Measurements from ENCODE around the gene RBM23.
"Not testable (repeated sequence)": the region's sequence is repeated elsewhere in the genome, so short reads cannot be mapped to it uniquely, and the experiment has no call there.

The RBM23 gene
- total RNA-seq = 90.3 to 132 reads per million in 2 donors

DNA sequence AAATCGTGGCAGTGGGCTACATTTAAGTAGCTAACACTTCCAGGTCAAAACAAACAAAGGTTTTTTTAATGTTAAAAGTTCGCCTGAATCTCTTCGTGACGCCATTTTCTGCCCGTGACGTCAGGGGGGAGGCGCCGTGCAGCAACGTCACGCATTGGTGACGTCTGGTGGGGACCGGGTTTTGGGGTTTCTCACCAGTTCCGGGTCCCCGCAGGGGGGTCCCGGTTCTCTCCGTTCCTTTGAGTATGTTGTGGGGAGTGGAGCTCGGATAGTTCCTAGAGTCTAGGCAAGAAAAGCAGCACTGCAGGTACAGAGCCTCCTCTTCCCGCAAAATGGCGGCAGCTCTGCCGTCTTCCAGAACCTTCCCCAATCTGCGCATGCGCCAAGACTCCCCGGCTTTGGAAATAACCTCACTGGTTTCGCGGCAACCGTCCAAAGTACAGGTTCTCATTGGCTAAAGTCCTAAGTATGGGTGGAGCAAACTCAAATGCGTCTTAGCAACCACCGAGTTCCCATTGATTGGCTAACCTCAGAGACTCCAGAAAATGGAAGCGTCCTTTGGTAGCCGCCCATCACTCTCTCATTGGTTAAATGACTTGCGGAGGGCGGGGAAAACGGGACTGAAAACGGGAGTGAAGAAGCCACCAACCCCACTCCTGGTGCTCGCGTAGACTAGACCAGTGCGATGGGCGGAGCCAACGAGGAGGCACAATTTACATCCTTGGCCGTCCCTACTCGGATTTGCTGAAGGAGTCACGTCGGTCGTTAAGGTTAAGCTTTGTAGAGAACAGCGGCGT is at the start of gene RBM23:
TSS of gene RBM23 (minus strand) at position 346 of the 797 bp plus-strand sequence.
- DNase-seq = peak; percentile 100

DNA sequence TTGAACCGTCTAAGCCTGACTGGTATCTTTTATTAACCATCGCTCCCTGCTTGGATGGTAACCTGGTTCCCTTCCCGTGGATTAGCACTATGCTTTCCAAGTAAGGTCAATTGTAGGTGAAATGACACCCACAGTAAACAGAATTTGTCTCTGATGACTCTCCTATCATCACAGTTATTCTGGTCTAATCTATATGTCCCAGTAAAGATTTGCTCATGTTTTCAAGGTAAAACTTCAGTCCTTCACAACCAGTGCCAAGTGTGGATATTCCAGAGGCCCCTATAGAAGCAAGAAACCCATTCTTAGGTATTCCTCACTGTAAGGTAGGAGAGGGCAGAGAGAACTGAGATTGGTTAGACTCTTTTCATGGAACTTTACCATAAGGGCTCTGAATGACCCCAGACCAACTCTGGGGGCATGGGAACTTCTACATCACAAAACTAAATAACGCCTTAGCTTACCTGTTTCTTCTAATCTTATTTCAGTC is 47.9 kb upstream of the RBM23 start:
- no peak for DNase-seq

DNA sequence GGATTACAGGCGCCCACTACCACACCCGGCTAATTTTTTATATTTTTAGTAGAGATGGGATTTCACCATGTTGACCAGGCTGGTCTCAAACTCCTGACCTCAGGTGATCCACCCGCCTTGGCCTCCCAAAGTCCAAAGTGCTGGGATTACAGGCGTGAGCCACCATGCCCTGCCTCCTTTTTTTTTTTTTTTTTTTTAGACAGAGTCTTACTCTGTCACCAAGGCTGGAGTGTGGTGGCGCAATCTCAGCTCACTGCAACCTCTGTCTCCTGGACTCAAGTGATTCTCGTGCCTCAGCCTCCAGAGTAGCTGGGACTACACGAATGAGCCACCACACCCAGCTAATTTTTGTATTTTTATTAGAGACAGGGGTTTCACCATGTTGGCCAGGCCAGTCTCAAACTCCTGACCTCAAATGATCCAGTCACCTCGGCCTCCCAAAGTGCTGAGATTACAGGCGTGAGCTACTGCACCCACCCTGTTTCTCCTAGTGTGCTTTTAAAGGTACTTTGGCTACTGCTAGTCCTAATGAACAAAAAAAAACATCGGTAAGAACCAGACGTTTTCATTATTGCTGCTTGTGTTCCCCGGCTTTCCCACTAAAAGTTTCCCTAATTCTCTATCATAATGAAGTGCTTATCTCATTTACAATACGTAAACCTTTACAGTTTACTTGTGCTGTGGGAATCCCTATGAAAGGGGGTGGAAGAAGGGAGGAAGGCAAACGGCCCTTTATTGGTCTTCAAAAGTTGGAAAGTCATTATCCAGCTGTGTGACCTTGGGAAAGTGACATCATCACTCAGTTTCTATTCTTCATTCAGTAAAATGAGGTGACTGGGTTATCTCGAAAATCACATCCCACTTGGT is 47.2 kb upstream of the RBM23 start:
- DNase-seq = not testable (repeated sequence)

DNA sequence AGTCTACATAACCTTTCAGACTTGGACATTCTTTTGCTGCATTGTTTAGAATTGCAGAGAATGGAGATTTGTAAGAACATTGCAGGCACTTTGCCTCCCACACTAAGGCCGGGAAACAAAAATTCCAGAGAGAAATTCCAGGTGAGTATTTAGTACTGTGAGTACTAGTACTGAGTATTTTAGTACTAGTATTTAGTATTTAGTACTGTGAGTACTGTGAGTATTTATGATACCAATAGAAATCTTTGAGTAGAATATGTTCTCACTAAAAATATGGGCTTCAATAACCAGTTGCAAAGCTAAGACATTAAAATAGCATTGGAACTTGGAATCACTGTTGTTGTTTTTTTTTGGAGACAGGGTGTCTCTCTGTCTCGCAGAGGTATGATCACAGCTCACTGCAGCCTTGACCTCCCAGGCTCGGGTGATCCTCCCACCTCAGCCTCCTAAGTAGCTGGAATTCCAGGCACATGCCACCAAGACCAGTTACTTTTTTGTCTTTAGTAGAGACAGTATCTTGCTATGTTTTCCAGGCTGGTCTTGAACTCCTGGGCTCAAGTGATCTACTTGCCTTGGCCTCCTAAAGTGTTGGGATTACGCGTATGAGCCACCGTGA is 43.2 kb upstream of the RBM23 start:
- DNase-seq = no peak

DNA sequence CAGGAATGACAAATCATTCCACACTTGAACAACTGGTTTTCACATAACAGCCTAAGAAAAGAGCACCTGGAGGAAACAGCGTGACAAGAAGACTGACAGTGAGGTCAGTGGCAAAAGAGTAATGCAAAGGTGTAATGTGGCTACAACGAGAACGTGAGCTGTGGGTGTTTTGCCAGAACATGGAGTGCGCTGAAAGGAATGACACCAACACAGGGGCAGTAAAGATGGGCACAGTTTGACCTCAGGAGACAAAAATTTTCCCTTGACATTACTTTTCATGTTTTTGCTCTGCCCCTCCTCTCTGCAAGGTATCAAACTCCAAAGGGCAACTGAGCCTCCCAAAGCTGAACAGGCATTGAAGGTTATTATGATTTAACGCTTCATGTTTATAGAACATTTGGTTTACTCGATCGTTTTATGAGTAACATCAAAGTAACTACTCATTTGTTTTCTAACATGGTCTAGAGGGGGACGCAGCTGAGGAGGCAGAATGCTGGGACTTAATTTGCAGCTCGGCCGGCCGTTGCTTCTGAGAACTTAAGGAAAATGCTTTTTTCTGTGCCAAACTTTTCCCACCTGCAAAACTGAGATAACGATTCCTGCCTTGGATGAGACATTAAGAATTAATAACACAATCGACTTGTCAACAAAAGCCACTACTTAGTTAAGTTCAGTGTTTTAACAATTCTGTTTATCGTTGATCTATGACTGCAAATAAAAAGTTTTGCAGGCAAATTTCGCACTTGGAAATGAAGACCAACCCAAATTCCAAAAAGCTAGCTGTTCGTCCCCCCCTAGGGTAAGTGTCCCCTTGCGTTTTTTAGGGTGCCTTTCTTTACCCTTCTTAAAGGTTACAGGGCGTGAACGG is 37.0 kb upstream of the RBM23 start:
- no peak for DNase-seq

DNA sequence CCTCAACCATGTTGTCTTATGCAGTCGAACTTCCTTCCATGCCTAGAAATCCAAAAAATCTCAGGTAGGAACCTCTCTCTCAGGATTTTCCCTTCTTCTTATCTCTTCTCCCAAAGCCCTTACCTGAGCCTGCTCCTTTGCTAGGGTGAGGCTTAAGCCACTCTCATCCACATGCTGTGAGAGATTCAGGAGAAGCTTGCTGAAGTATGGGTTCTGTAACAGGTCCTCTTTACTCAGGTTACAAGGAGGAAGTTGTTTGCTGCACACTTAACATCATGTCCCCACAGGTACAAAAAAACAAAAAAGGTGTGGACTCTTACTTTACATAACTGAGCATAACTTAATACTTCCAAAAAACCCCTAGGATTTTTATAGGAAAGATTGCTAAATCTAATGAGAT is 33.5 kb upstream of the RBM23 start:
- DNase-seq = no peak

DNA sequence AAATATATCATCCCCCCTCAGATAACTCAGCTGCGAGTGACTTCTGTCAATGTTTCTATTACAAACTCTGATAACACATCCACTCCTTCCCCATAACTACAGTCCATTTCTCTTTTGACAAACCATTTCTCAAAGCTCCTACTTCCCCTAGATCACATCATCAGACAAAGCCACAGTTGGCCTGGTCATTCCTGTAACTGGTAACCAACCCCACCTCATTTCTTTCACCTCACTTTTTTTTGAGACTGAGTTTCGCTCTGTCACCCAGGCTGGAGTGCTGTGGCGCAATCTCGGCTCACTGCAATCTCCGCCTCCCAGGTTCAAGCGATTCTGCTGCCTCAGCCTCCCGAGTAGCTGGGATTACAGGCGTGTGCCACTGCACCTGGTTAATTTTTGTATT is 32.8 kb upstream of the RBM23 start:
- not testable (repeated sequence) for DNase-seq

DNA sequence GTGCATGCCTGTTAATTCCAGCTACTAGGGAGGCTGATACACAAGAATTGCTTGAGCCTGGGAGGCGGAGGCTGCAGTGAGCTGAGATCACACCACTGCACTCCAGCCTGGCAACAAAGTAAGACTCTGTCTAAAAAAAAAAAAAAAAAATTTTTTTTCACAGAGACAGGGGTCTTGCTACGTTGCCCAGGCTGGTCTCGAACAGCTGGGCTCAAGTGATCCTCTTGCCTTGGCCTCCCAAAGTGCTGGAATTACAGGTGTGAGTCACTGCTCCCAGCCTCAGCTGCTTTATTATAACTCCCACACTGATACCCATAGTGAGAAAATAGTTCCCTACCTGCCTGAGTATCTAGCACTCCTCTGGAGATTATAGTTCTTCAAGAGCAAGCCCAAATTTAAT is 26.7 kb upstream of the RBM23 start:
- no peak for DNase-seq

DNA sequence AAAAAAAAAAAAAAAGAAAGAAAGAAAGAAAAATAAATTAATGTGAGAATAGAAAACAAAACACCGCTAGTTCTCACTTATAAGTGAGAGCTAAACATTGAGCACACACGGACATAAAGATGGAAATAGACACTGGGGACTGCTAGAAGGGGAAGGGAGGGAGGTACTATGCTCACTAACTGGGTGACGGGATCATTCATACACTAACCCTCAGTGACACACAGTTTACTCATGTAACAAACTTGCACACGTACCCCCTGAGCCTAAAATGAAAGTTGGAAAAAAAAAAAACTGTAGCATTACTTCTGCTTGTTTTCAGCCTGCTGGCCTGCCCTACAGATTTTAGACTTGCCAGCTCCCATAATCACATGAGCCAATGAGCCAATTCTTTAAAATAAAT is 20.7 kb upstream of the RBM23 start:
- no peak for DNase-seq

DNA sequence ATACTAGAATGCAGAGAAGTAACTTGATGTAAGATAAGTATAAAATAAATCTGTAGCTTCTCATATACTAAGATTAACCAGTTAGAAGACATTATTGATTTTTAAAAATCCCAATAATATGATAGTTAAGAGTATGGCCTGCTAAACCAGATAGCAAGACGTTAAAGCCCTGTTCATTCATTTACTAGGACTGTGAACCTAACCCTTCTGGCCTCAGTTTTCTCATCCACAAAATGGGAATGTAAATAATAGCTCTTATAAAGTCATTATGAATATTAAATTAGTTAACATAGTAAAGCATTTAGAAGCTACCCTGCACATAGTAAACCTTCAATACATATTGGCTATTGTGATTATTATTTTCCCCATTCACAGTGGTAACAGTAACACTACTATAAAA is 16.2 kb upstream of the RBM23 start:
- DNase-seq = no peak

DNA sequence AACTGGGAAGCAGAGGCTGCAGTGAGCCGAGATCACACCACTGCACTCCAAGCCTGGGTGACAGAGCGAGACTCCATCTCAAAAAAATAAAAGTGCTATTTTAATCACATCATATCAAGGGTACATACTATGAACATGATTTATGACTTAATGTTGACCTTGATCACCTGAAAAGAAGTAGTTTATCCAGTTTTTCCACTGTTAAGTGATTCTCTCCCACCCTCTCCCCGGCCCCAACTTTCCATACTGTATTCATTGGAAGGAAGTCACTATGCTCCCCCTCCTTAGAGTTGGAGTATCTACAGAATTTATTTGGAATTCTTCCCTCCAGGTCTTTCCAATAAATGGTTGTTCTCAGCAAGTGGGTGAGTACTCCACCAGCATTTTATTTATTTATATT is 13.2 kb upstream of the RBM23 start:
- no peak for DNase-seq

DNA sequence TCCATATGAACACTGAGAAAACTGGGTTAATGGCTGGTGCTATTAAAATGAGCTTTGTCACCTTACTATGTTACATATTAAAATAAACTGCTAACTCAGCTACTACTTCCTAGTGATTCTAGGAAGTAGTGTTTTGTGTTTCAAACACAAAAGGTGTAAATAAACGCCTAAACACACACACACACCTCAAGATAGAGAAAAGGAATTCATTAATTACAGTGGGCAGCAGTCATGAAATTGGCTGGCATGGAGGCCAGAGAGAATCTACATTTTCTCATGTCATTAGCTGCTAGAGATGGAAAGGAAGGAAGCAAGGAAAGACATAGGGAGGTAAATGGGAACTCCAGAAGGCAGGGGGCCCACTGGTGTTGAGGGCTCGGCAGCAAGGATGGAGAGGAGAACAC is 11.0 kb upstream of the RBM23 start:
- DNase-seq = no peak

DNA sequence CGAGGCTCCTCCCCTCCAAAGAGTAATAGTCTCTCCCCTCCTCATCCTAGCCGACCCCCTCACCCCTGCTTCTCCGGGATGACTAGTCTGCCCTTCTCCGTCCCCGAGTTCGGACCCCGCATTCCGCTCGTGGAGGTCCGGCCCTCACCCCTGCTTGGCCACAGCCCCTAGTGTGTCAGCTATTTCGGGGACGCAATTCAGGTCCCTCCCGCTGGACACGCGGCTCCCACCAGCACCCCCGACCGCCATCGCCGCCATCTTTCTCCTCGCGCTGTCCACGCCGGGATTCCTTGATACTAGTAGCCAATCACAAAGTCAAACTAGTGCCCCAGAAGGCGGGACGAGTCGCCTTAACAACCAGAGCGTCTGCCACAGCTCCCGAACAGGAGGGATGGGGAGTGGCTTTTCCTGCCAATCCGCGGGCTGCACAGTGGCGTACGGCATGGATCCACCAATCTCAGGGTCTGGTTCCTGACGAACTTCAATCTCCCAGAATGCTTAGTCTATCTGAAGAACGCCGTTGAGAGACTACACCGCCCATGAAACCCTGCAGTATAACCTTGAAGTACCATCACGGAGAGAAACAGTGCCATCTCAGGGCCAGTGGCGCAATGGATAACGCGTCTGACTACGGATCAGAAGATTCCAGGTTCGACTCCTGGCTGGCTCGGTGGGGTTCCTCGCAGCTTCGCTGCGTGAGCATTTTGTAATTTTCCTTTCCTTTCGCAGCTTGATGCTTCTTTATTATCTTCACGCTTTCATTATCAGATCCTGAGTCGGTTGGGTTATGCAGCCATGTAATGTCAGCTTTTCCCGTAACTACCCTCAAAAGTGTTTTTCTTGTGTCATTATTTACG is 10.4 kb upstream of the RBM23 start, which contains the start of gene PRMT5:
TSS of gene PRMT5 (minus strand) at position 273 of the 857 bp plus-strand sequence. CDS start at position 258, 15 bp downstream.
- DNase-seq = peak; percentile 95

DNA sequence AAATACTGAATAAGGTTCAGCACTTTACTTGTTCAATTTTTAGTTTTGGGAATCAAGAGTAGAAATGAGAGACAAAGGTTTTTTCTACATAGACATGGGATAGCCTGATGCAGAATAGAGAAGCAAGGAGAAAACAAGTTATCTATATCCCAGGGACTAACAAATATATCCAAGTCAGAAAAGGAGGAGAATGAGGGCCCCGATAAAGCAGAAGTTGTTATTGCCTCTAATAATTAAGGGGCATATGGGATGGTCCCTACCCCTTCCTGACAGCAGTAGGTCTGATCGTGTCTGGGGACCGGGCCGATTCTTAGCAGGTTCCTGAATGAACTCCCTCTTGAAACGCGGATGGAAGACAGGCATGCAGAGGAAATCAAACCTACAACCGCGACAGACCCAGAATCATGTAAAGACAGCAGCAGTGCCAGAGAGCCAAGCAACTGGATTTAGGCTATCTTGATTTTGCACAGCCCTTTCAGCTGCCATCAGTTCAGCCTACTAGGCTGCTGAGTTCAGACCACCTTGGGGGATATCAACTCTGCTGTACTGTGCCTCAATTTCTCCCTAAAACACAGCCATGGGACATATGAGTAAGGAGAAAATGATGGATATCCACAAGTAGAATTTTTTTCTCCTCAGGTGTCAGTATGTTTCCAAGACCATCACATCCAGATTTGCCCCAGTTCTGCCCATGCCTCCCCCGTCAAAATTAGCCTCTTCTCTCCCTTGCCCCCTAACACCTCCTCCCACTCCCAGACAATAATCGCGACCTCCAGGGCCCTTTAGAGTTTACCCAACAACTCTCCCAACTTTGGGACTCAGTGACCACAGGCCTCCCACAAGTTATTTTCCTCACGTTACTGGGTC is 9.5 kb upstream of the RBM23 start:
- DNase-seq = no peak

DNA sequence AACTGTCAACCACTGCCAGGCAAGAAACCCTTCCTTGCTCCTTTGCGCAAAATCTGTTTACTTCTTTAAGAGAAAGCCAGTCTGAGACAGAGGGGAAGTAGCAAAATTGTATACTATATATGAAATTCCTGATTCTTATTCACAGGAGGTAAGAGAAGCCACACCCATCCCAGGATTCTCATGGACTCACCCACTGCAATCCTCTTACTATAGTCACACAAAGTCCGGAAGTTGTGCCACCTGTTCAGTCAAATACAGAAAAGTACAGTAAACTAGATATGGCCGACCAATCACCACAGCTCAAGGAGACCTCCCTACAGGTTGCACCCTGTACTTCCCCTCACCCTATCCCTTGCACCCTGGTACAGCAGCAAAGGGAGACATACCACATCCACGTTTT is 7.4 kb upstream of the RBM23 start:
- DNase-seq = no peak

DNA sequence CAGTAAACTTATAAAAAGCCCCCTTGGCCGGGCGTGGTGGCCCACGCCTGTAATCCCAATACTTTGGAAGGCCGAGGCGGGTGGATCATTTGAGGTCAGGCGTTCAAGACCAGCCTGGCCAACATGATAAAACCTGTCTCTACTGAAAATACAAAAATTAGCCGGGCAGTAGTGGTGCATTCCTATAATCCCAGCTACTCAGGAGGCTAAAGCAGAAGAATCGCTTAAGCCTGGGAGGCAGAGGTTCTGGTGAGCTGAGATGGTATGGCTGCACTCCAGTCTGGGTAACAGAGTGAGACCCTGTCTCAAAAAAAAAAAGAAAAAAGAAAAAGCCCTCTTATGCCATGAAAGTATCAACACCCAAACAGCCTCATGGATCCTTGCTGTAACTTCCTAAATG is 6.6 kb upstream of the RBM23 start:
- no peak for DNase-seq

DNA sequence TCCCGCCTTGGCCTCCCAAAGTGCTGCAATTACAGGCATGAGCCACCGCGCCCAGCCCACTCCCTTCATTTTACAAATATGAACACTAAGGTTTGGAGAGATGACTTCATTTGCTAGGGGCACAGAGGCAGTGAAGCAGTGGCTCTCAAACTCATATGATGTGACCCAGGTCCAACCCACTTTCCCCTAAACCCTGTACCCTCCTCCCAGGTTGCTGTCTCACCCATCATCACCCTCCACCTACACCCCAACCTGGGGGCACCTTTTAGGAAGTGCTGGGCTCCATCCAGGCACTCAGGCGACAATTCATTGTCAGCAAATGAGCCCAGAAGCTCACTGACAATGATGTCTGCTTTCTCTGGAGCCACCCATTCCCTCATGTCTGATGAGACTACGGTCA is 4.8 kb upstream of the RBM23 start:
- DNase-seq = no peak

DNA sequence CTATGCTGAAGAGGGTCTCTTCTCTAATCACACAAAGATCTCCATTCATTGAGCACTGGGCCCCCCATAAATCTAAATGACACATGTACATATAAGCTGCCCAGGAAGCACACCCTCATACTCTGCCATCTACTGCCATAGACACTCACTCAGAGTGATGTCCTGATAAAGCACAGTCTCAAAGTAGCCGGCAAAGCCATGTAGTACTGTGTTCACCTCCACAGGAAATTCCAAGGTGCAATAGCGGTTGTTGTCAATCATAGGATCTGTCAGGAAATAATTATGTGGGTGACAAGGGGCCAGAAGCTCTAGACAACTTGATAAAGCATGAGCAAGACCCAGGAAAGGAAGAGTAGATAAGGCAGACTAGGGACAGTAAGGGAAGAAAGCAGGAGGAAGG is 3.3 kb upstream of the RBM23 start:
- no peak for DNase-seq

DNA sequence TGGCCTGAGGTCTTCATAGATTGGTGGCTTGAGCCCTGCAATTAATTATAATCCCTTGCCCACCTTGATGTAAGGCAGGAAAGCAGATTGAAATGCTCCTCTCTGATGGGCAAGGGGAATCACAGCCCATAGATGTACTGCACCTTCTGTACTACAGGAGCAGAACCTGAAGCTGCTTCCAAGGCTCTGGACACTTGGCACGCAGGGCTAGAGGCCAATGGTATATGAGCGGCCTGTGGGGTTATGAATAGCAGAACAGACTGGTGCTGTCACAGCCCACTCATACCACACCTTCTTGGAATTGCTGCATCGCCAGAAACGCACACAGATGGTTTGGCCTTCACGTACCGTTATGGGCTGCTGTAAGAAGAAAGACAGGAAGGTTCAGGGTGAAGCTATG is 1.7 kb upstream of the RBM23 start:
- DNase-seq = no peak

DNA sequence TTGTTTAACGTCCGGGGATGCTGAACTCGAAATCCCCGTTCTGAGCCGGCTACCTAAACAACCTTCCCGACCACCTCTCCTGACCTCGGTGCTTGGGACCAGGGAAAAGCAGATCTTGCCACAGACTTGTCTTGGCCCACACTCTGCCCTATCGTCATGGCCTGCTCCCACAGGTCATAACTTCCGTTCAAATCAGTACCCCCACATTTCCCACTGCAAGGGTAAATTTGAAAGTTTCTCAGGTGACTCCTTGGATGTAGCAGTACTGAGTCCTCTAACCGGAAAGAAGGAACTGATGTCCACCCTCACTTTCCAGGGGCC is 612 bp upstream of the RBM23 start:
- no peak for DNase-seq

Data from T-helper 9 cell (primary cell).